ENCODE measurements around the gene FABP3.
"Not testable (repeated sequence)": the region's sequence is repeated elsewhere in the genome, so short reads cannot be mapped to it uniquely, and the experiment has no call there.

FABP3 gene

DNA sequence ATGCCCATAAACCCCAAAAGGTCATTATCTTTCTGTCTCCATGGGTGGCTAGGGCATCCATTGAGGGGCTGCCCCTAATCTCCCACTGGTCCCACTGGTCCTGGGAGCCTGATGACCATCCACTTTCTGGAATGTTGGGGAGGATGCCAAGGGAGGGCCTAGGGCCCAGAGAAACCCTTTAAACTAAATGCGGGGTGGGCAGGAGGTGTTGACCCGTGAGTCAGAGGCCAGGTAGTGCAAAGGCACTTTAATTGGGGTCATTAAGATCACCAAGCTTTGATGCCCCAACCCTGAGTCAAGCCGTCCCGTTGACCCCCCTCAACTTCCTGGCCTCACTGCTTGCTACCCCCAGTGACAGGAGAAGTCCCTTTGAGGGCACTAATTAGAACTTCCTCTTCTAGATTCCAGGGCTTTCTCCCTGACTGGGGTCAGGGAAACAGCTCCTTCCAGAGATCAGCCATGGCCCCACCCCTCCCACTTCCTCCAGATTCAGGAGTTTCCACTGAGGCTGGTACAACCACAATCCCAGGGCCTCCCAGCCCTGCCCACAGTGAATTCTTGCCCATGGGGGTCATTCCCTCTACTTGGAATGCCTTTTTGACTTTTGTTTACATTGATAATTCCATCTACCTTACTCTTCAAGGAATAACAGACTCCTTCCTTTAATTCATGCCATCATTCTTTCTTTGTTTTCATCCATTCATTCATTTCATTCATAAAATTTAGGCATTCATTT, 24.7 kb upstream of the FABP3 start:
- no peak for DNase-seq

DNA sequence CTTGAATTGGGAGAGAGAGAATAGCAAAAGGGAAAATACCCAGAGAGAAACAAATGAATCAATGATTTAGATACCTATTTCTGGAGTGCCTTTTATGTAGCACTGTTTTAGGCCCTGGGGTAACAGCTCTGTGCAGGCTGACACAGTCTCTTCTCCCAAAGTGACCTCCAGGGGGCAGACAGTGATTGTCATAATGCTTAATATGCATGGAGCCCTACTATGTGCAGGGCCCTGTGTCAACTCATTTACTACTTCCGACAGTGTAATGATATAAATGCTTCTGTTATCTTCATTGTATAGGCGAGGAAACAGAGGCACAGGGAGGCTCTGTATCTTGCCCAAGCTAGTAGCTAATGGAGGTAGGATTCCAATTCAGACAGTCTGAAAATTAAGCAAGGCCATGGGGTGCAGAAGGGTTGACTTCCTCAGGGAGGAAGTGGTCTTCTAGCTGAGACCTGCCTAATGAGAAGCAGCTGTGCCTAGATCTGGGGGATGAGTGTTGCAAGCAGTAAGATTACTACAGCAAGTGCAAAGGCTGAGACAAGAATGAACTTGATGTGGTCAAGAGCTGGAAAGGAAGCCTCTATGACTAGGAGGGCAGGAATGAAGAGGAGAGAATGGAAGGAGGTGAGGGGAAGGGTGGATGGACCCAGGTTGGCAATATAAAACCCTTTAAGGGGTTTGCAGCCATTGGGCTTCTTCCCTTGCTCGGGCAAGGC, 23.9 kb upstream of the FABP3 start:
- no peak for DNase-seq

DNA sequence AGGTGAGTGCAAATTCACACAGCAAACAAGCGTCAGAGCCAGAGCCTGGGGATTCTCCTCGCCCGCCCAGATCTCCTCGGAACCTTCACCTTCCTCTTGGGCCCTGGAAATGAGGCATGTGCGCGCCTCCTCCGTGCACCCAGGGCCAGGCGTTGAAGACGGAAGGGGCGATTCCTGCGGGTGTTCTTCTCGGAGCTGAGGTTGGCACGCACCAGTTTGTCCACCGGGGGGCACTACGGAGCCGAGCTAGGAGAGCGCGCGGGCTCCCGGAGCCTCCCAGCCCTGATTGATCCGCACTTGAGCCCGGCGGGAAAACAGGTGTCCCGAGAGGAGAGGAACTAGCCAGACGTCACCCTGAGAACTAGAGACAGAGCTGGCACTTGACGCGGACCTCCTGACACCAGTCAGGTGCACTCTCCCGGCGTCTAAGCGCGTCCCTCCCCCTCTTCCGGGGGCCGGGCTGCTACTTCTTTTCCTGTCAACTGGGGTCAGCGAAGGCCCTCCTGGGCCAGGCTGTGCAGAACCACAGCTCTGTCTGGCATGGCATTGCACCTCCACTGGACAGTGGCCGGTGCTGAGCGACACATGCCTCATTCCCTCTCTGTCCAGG, 21.8 kb upstream of the FABP3 start:
- peak; percentile 83 for DNase-seq

DNA sequence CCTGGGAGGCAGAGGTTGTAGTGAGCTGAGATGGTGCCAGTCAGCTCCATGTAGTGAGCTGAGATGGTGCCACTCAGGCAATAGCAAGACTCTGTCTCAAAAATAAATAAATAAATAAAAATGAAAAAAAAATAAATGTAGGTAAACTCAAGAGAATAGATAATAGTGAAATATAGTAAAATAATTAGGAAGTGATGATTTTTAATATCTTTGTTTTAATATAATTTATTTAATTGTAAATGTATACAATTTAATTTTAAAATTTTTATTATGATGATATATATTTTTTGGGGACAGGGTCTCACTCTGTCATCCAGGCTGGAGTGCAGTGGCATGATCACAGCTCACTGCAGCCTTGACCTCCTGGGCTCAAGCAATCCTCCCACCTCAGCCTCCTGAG, 20.6 kb upstream of the FABP3 start:
- no peak for DNase-seq

DNA sequence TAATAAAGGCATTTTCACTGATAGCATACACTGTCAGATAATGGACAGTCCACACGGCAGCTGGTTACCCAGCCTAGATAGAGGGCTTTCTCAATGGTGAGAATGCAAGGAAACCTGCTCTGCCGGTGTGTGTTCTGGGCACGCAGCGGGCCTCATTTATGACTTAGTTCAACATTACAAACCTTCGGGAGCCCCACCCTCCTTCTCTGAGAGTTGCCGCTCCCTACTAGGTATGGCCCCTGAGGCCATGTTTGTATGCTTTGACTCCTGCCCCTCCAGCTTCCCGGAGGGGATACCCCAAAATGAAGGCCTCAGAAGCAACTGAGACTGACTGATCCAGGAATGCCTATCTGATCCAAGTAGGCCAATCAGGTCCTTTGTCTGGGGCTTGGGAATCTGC, 17.2 kb upstream of the FABP3 start:
- DNase-seq = no peak

DNA sequence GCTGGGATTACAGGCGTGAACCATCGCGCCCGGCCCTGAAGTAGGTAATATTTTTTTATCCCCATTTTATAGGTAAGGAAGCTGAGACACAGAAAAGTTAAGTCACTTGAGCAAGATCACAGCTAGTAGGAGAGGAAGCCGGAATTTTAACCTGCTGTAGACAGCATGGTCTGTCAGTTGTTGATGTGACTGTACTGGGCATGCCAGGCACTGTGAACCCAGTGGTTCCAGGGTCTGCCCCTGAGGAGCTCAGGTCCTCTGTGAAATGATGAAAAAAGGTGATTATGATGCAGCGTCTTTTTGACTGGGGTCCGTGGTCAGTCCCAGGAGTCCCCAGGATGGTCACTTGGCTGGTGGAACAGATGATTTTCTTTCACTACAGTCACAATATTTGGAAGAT, 16.7 kb upstream of the FABP3 start:
- no peak for DNase-seq

DNA sequence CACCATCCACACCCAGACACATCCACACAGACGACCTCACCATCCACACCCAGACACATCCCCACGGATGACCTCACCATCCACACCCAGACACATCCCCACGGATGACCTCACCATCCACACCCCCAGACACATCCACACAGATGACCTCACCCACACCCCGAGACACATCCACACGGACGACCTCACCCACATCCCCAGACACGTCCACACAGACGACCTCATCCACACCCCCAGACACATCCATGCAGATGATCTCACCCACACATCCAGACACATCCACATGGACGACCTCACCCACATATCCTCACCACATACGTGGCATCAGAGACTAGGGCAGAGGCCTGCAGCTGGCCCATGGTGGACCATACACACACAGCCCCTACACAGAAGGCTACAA, 14.7 kb upstream of the FABP3 start:
- DNase-seq = no peak

DNA sequence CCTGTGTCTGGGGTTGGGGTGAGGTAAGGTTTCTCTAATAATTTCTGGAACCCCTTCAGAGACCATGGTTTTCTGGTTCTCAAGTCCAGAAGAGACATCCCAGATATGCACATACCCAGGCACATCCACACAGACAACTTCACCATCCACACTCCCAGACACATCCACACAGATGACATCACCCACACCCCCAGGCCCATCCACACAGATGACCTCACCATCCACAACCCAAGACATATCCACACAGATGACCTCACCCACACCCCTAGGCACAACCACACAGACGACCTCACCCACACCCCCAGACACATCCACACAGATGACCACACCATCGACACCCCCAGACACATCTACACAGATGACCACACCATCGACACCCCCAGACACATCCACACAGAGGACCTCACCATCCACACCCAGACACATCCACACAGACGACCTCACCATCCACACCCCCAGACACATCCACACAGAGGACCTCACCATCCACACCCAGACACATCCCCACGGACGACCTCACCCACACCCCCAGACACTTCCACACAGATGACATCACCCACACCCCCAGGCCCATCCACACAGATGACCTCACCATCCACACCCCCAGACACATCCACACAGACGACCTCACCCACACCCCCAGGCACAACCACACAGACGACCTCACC, 13.8 kb upstream of the FABP3 start:
- DNase-seq = not testable (repeated sequence)

DNA sequence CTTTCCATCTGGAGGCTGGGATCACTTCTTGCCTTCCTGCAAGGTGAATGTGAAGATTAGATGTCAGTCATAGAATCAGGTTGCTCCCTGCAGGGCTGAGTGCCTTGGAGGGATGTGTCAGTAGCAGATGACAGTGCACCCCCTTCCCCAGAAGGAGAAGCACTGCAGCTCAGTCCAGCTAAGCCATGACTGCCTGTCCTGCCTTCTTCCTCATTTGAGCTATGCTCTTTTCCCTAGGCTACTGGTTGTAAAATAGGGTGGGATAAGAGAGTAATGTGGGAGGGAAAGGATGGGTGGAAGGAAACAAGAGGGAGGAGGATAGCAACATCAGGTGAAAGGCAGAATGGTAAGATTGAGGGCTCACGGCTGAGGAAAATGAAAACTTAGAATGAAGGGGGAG, 11.1 kb upstream of the FABP3 start:
- DNase-seq = no peak

DNA sequence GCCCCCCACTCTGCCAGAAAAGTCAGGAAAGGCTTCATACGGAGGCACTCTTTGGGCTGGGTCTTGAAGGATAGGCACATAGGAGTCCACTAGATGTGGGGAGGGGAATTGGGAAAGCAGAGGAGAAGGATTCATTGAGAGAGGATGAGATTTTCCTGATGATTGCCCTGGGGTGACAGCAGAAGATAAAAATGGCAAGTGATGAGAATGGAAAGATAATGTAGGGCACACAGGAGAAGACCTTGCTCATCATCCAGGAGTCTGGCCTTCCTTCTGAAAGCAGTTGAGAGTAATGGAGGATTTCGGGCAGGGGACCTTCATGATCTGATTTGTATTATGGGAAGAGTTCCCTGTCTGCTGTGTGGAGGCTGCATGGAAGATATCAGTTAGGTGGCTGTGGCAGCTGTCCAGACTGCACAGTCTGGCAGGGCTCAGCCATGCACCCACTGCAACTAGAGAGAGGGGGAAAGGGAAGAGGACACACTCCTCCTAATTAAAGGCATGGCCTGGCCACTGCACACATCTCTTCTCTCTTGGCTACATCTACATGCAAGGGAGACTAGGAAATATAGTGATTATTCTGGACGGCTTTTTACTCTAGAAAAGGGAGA, 9.6 kb upstream of the FABP3 start:
- DNase-seq = no peak

DNA sequence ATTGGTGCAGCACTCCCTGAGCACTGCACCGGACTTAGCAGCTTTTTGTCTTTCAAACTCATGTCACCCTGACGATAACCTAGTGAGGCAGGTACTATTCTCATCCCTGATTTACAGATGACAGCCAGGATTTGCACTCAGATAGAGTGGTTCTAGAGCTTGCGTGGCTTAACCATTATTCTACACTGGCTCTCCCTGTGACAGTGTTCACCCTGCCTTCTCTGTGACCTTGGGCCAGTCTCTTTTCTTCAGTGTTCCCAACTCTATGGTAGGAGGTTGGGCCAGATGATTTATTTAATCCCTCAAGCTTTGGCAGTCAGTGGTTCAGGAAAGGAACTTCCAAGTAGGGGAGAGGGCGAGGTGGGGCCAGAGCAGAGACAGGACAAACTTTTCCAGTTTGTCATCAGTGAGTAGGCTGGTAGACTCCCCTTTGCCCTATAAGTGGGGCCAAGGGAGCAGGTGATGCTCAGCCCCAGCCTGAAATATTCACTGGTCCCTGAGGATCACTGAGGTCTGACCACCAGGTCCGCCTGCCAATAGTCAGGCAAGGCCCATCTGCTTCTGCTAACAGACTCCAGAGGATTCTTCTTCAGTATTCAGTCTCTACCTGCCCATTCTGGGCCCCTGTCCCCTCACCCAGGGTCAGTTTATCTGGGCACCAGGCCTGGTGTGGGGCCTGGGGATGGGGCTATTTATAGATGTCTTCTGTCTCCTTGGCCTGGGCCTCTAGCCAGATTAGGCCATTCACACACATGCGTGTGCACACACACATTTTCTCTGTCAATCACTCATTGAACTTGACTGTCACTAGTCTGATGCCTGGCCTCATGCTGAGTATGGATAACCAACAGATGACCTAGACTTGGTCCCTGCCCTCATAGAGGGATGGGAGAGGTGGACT, 8.8 kb upstream of the FABP3 start:
- no peak for DNase-seq

DNA sequence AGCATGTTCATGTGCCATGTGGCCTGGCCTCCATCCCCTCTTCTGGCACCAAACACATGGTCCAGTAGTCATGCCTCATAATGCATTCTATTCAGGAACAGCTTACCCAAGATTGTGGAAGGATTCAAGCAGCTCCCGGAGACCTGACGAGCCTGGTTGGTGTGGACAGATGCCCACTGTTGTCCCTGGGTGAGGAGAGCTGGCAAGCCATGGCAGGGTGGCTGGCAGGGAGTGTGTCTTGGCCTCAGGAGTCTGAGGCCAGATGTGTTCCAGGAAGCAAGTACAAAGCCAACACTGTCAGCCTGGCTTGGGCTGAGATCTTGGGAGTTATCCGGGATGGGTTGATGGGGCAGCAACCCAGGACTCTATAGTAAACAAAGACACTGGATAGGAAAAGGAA, 7.3 kb upstream of the FABP3 start:
- DNase-seq = no peak

DNA sequence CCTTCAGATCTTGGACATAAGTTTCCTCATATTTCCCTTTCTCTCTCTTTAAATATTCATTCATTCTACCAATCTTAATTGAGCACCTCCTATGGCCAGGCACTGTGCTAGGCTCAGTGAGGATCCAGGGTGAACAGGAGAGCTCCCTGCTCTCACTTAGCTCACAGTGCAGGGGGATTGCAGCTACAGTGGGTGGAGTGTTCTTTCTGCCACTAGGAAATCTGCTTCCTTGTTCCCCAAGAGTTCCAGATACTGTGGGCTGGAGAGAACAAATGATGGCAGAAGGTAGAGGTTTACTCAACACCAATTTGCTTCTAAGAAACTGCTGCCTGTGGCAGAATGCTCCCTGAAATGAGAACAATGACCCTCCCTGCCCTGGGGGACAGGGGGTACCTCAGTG, 5.1 kb upstream of the FABP3 start:
- no peak for DNase-seq

DNA sequence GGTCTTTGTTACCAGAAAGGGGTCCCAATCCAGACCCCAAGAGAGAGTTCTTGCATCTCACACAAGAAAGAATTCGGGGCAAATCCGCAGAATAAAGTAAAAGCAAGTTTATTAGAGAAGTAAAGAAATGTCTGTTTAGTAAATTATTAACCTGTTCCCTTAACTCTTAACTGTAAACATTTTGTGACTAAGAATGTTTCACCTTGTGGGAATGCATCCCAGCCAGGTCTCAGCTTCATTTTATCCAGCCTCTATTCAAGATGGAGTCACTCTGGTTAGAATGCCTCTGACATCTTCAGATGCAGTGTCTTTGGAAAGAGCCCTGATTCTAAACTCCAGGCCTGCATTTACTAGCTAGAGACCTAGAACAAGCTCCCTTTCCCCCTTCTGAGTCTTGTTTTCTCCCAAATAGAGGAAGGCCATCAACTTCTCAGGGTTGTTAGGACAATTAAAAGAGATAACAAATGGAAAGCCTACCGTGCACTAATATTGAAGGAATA, 4.5 kb upstream of the FABP3 start:
- DNase-seq = no peak

DNA sequence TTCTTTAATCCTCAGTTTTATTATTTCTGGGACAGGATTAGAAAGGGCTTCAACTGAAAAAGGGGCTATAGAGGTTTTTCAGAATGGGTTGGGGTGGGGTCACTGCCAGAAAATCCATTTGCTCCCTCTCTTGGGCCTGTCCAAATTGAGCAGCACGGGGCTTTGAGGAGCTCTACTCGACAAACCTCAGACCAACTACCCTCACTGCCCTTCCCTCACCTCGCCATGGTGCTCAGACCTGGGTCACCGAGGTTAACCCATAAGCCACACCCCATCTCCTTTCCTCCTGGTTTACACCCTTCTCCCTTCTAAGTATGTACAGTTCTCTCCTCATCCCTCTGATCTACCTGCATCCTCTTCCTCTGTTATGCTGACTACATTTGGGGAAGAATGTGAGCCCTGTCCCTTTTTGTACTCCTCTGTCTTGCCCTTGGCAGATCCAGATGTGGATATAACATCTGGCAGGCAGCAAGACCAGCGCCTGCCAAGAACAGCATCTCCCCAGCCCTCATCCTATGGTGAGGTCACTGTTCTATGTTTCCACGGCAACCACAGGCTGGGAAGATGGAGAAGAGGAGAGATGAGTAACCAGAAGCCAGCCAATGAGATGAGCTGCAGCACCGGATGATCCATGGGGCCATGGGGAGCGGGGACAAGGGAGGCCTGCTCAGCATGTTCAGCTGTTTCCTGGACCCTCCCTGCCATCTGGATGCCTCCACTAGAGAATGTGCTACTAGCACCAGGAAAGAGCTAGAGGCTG, 3.7 kb upstream of the FABP3 start:
- DNase-seq = no peak

DNA sequence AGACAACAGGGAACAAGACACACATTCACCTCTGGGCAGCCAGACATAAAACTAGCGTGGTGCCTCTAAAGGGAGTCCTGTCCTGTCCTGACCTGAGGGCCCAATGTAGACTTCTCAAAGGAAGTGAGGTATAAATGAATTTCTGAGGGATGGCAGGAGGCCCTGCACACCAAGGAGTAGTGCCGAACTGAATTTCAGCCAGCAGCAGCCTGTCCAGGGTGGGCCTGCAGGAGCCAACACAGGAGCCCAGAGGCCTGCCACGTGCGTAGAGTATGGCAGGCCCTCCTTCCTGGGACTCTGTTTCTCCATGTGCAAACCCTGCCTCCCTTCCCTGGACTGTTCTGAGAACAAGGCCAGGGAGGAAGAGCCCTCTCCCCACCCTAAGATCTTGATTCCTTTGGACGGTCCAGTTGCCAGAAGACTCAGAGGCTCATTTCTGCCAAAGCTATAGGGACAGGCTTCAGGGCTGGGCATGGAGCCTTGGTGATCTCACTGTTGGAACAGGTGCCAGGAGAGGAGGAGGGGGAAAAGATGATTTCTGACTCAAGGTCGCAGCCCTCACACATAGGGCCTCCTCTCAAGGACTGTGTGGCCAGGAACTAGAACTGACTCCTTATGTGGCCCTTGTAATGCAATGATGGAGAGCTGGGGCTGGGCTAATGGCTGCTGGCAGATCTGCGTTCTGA, 1.8 kb upstream of the FABP3 start:
- no peak for DNase-seq

DNA sequence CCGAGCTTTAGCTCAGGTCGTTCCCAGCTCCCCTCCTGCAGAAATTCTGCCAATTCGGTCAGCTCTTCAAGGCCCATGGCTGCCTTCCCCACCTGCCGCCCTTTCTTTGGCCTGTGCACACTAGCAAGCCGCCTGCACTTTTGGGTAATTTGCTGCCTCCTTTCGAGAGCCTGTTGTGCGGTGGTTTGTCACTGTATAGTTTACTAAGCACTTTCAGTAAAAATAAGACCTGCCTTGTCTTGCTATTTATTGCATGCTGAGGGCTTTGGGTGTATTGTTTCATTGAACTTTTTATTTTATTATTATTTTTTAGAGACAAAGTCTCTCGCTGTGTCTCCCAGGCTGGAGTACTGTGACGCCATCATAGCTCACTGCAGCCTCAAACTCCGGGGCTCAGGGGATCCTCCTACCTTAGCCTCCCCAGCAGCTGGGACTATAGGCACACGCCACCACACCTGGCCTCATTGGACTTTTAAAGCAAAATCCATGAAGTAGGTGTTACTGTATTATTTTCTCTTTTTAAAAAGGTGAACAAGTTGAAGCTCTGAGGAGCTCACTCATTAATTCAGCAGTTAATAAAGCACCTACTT, 1.1 kb upstream of the FABP3 start:
- no peak for DNase-seq

DNA sequence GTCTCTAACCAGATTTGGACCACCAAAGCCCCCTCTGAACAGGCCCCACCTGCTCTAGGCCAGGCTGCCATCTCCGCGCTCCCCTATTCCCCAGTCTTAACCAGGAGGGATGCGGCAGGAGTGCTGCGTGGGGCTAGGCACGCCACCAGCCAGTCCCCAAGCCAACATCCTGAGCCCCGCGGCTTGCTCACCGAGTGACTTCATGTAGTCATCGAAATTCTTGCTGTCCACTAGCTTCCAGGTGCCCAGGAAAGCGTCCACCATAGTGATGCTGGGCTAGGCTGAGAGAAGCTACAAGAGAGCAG, 173 bp downstream of the FABP3 start:
- no peak for DNase-seq

DNA sequence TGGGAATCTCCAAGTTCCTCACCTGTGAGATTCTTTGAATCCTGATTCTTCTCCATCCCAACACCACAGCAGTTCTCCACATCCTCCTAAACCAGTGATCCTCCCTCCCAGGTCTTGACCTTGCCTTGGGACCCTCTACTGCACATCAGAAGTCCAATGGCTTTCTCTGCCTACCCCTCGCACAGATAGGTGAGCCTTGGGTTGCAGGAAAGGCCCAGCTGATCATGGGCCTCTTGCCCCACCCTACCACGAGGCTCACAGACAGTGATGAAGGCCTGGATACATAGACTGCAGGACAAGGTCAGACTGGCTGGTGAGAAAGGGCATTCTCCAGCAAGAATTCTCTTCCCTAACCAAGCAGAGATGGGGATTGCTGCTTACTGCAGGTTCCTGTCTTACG, 825 bp downstream of the FABP3 start:
- DNase-seq = no peak

Measured in activated CD4-positive, alpha-beta T cell treated with anti-CD3 and anti-CD28 coated beads, Interleukin-2, amount 50 U/mL, for 16 hours (primary cell).